HG02610 (cell line): Measurements from ENCODE around the gene KANK4.

Source experiments
- ATAC-seq: cut with Tn5 transposase; IDR thresholded peaks from one replicate; pipeline ENCODE4 v1.9.1; 2021; ENCODE audit warnings: mild to moderate bottlenecking, moderate library complexity; ENCODE audit not compliant: unreplicated experiment

The KANK4 gene

DNA sequence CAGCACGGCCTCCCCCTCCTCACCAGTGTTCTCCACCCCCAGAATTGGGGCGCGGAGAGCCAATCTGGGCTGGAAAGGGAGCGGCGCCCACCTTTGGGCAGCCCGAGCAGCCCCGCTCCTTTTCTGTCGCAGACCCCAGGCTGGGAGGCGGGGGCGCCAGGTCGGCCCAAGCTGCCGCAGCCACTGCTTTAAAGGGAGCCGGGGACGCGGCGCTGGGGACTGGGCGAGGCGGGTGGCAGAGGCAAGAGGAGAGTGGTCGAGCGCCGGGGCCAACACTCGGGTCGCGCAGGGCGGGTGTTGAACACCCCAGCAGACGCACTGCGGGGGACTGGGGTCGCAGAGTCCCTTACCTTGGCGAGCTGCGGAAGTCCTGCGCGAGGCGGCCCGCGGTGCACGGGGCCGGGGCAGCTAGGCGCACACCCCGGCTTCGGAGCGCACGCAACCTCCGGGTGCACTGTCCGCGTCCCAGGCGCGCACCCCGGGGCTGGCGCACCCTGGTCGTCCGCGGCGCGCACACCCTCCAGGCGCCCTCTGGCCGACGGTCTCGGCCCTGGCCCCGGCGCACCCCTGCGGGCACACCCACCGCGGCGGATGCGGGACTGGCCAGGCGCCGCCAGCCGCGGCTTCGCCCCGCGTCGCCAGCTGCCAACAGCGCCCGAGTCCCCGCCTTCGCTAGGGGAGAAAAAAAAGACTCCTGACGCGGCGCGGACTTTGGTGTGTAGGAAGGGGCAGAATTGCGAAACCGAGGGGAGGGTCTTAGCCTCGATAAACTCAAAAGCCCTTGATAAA lies at the start of gene KANK4:
KANK4 (minus strand) TSS at position 679 of the 789 bp plus-strand sequence. CDS start 37,870 bp downstream, outside the sequence.
- no peak for ATAC-seq

DNA sequence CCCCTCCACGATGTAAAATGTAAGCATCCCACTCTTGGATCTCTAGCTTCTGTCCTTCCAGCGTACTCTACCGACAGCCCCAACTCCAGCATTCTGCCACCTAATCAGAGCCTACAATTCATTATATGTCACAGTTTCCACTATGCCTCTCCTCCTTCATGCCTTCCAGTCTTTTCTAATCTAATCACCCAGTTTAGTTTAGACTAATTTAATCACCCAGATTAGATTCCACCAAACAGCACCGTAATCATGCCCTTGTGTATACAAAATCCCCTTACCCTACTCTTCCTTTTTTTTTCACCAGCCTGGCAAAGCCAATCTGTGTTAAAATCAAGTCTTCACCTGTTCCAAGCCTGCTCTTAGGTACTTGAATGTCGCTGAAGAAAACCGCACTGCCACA lies 49.8 kb upstream of the KANK4 start:
- ATAC-seq, result no peak

DNA sequence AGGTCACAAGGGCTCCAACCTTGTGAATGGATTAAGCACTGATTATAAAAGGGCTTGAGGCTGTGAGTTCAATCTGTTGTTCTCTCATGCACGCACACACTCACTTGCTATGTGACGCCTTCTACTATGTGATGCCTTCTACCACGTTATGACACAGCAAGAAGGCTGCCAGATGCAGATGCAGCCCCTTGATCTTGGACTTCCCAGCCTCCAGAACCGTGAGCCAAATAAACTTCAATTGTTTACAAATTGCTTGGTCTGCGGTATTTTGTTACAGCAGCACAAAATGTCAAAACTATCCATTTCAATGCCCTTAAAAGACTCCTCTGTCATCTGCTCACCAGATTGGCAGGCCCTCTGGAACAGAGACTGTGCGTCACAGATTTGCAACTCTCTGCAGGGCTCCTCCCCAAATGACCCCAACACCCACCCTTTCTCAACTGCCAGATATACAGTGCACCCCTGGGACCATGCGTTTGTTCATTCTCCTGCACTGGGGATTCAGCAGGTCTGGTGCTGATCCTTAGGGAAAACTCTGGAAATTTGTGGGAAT lies 47.8 kb upstream of the KANK4 start:
- ATAC-seq, result no peak

DNA sequence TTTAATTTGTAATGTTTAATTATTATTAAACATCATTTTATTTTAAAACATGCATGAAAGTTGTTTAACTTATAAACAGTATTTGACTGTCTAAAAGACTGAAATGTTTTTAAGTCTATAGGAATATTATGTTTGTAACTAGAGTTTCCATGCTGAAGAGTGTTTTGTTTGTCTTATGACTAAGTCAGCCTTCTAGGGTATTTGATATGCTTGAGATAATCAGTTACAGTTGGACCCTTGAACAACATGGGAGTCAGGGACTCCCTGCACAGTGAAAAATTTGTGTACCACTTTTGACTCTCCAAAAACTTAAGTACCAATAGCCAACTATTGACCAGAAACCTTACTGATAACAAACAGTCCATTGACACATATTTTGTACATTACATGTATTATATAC lies 45.5 kb upstream of the KANK4 start:
- ATAC-seq, result no peak

DNA sequence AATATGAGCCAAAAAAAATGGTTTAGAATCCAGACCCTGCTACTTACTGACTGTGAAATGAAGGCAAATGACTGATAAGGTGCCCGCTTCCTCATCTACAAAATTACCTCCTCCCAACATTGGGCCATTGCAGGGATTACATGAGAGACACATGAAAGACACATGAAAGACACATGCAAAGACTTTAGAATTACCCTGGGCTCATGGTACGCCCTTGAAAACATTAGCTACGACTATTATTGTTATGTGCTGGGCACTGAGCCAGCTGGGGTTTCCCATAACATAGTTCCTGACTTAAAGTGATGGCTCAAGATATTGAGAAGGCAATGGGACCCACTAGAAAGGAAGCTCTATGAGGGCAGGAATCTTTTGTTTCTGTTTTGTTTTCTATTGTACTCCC lies 43.7 kb upstream of the KANK4 start:
- ATAC-seq, result no peak

DNA sequence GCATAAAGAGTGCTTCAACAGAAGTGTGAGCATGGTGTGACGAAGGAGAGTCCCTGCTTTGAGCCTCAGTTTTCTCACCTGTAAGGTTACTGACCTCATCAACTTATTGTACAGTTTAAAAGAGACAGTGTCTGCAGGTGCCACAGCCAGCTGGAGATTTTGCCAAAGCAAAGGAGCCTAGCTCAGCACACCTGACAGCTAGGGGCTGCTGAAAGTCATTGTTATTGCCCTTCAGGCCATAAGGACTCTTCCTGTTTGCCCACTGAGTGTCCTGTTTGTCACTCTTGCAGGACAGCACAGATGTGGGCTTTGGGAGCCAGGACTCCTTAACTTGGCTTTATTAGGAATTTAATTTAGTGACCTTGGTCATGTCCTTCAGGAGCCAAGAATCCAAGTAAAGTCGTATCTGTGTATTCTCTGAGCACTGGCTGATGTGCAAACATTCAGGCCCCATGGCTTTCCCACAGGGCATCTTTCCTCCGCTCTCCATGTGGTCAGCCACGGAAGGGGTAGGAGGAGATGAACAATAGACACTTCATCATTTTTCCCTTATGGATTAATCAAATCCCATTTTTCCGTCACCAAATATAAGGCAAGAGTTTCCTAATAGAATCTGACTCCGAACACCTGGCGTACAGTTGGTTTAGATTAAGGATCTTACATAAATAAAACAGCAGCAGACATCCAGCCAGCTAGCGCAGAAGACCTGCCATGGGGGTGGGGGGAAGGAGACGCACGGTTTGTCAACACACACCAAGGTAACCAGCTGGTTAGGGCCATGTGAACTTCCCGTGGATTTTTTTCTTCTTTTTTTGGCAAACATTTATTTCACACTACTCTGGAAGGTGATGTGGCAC lies 43.1 kb upstream of the KANK4 start:
- no peak for ATAC-seq

DNA sequence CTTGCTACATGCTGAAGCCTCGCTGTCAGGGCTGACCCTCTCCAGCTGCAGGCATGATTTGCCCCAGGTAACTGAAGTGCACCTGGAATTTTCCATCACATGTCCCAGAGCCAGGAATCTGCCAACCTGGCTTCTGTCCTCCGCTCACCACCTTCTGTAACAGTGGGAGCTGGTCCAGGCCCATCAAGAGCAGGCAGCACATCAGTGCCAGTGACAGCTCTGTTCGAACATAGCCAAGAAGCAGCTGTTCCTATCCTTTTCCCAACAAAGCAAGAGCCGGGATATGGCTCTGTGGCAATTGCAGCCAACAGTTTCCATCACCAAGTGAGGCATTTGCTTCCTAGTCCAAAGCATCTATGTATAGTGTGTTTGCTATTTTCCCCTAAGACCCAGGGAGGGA lies 42.2 kb upstream of the KANK4 start:
- no peak for ATAC-seq

DNA sequence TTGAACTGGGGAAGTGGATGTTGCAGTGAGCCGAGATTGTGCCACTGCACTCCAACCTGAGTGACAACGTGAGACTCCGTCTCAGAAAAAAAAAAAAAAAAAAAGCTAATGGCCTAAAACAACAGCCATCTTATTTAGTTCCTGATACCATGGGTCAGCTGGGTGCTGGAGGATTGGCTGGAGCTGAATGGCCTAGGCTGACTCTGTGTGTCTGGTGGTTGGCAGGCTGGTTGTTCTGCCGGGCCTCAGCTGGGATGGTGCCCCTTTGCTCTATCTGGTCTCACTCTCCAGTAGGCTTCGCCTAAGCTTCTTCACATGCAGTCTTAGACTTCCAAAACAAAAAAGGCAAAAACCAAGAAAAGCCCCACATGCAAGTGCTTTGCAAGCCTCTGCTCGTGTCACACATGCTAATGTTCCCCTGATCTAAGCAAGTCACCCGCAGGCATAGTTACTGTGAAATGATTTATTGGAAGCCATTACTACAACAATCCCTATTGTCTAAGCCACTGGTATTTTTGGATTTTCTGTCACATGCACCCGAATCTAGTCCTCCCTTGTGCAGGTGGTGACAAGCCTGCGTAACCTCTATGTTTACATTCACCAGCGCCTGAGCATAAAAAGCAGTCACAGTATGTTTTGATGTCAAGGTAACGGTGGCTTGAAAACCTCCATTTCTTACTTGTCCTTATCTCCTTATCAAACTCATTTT lies 39.6 kb upstream of the KANK4 start:
- no peak for ATAC-seq

DNA sequence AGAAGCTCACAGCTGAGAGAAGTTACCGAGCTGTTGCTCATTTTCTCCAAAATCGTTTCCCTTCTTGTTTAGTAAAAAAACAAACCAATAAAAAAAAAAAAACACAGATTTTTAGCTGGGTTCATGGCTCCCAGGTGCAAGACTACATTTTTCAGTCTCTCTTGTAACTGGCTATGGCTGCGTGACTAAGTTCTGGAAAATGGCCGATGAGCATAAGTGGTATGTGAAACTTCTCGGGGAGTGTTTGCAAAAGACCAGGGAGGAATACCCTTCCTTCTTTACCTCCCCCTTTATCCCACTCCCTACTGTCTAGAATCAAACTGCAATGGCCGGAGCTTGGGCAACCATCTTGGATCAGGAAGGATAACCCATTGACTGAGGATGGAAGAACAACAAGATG lies 38.7 kb upstream of the KANK4 start:
- no peak for ATAC-seq

DNA sequence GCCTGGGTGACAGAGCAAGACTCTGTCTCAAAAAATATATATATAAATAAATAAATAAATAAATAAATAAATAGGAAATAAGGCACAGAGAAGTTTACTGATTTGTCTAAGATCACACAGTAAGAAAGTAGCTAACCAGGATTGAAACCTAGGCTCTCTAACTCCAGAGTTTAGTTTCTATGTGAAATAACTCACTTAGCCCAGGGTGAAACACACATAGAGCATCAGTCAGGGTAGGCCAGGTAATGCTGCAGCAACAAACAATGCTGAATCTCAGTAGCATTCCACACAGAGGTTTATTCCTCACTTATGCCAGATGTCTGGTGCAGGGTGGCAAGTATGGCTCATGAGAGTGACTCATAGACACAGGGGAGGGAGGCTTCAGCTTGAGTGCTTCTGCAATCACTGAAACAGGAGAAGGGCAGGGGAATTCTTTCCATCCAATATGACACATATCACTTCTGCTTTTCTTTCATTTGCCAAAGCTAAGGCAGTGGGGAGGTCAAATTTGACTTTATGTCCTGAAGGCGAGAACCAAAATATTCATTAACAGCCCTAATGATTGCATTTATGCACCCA lies 37.1 kb upstream of the KANK4 start:
- ATAC-seq, result peak; percentile 84

DNA sequence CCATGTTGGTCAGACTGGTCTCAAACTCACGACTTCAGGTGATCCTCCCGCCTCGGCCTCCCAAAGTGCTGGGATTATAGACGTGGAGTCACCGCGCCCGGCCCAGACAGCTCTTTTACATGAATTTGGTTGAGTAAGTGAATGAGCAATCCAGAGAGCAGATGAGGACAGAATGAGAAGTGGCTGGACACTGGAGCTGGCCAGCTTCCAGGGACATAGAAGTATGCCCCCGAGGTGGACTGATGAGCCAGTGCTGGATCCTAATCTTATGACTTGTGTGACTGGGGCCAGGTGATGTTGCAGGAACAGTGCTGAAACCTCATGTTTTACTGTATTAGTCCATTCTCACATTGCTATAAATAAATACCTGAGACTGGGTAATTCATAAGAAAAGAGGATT lies 35.9 kb upstream of the KANK4 start:
- no peak for ATAC-seq

DNA sequence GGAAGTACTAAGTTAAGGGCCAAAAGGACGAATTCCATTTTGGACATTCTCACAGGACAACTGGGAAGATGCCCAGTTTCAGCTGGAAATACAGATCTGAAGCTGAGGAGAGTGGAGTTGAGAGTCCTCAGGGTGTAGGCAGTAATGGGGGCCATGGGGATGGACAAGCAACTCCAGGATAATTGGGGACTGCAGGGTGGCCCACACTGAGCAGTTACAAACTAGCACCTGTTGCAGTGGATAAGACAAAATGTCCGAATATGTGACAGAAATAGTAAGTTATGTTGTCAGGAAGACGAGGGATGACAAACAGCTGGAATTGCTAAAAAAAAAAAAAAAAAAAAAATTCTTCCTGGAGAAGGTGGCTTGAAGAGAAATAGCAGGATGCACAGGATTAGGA lies 34.6 kb upstream of the KANK4 start:
- ATAC-seq, result no peak

DNA sequence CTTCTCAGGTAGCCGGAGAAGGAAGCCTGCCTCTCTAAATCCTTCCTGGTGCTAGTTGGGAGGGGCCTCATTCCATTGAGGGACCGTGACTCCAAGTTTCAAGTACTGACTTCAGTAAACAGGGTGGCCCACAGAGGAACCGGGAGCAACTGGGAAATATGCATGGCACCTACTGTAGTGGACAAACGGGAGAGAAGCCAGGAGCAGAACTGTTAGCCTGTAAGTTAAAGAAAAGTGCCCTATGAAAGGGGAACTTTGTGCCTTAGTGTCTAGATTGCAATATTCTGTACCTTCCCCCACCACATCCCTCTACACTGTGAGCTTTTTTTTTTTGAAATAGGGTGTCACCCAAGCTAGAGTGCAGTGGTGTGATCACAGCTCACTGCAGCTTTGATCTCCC lies 33.2 kb upstream of the KANK4 start:
- no peak for ATAC-seq

DNA sequence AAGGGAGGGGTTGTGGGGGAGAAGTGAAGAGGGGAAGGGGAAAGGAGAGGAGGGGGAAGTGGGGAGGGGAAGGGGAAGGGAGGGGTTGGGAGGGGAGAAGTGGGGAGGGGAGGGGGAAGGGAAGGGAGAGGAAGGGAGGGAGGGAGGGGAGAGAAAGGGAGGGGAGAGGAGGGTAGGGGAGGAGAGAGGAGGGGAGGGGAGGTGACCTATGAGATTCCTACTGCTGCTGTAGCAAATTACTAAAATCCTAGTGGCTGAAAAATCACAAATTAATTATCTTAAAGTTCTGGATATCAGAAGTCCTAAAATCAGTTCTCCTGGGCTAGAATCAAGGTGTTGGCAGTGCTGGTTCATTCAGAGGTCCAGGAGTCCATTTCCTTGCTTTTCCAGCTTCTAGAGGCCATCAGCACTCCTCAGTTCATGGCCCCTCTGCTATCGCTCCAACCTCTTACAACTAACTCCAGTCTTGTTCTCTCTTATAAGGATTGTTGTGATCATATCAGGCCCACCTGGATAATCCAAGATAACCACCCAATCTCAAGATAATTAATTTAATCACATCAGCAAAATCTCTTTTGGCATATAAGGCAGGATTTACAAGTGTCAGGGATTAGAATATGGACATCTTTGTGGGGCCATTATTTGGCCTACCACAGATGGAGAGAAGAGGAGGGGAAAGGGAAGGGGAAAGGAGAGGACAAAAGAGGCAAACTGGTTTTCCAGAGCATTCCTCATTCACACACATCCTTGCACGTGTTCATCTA lies 30.4 kb upstream of the KANK4 start:
- no peak for ATAC-seq

DNA sequence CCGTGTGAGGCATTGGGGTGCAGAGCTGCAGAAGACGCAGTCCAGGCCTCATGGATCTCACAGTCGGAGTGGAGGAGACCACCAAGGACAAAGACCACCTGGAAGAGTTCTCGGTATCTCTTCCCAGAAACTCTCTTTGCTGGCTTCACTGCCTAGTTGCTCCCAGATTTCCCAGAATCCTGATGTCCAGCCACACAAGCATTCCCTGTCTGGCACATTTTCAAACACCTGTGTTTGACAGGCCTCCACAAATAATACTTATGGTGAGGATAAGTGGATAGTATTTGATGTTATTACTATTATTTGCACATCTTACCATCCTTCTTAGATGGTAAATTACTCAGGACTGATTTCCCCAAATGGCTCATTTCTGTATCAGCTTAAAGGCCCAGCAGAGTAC lies 27.7 kb upstream of the KANK4 start:
- ATAC-seq, result no peak

DNA sequence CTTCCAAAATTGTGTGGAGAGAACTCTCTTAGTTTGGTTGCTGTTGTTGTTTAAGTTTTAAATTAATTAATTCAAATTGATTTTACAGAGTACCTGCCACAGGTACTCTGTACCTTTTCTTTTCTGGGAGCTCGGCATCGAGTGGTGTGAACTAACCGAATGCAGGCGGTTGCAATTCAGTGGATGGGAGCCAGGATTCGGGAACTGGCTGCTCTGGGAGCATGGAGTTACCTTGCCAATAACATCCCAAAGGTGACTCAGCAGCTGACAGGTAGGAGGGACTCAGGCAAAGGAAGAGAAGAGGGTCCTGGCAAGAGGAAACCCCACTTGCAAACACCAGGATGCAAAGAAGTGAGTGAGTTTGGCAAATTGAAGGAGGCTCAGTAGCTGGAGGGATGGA lies 24.7 kb upstream of the KANK4 start:
- no peak for ATAC-seq

DNA sequence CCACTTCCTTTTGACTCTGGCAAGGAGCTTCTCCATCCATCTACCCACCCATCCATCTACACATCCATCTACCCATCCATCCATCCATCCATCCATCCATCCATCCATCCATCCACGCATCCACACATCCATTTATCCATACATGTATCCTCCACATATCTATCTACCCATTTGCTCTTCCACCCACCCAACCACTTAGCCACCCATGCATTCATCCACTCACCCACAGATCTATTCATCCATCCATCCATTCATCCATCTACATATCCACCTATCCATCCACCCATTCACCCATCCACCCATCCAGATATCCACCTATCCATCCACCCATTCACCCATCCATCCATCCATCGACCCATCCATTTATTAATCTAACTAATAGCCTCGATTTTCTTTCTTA lies 23.0 kb upstream of the KANK4 start:
- ATAC-seq, result no peak

DNA sequence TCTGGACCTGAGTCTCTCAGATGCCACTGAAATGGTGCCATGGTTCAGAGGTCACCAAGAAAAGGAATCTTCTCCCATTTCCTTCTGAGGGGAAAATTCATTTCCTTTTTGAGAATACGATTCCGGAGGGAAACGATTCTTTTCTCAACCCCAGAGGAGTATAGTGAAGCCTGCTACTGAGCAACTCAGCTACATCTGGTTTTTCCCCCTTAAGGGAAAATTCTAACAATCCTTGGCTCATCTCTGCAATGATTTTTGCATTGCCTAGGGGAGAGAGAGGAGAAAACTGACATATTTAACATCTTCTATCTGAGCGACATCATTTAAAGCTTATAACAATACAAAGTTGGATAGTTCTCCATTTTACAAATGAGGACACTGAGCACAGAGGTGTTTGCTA lies 22.4 kb upstream of the KANK4 start:
- ATAC-seq, result no peak

DNA sequence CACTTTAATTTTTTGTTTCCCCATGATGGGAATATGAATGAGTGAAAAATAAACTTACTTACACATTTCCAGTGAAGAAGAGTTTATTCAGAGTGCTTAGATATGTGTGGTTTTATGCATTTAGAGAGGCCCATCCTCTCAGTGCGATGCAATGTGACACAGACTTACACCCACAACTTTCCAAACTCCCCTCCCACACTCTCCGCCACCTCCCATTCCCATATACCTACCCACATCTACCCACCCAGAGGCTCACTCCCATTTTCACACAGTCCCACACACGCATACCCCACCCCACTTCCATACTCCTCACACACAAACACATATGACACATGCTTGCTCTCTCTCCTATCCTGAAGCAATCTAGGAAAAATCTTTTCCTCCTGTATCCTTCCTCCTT lies 21.9 kb upstream of the KANK4 start:
- ATAC-seq, result no peak
